AG10803 (cell line): Measurements from ENCODE around the gene RNF32.

Source experiments
- DNase-seq: peaks from one replicate; pipeline ENCODE4 v3.0.0; 2010; ENCODE audit warnings: low read depth
- H3K4me3 ChIP-seq: 2 replicates; pipeline ENCODE4 v1.5.1; 2011; ENCODE audit warnings: mild to moderate bottlenecking, low read length, control low read depth
- TF ChIP-seq, protein P1 (sequence below): conservative IDR thresholded peaks from 2 replicates; pipeline ENCODE4 v1.5.1; 2011; ENCODE audit warnings: mild to moderate bottlenecking, low read length, control low read depth, inconsistent platforms

RNF32 gene

DNA sequence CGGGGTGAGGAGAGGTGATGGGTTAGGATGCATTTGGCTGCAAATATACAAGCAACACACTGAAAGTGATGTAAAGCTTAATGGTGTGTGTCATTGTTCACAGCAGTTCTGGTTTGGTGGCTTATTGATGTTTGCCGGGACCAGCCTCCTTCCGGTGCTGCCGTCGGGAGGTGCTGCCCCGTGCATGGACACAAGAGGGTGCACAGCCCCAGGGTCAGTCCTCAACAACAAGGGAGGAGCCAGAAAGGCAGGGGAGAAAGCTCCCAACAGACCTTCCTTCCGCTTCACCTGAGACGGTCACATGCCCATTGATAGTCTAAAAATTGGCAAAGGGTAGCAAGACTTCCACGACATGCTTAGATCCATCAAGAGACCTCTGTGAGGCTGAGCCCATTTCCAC, 9.5 kb downstream of the RNF32 start:
- no peak overlapping the region for H3K4me3 ChIP-seq
- TF ChIP-seq, protein P1, sequence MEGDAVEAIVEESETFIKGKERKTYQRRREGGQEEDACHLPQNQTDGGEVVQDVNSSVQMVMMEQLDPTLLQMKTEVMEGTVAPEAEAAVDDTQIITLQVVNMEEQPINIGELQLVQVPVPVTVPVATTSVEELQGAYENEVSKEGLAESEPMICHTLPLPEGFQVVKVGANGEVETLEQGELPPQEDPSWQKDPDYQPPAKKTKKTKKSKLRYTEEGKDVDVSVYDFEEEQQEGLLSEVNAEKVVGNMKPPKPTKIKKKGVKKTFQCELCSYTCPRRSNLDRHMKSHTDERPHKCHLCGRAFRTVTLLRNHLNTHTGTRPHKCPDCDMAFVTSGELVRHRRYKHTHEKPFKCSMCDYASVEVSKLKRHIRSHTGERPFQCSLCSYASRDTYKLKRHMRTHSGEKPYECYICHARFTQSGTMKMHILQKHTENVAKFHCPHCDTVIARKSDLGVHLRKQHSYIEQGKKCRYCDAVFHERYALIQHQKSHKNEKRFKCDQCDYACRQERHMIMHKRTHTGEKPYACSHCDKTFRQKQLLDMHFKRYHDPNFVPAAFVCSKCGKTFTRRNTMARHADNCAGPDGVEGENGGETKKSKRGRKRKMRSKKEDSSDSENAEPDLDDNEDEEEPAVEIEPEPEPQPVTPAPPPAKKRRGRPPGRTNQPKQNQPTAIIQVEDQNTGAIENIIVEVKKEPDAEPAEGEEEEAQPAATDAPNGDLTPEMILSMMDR = peak; percentile 40
- no peak for DNase-seq

DNA sequence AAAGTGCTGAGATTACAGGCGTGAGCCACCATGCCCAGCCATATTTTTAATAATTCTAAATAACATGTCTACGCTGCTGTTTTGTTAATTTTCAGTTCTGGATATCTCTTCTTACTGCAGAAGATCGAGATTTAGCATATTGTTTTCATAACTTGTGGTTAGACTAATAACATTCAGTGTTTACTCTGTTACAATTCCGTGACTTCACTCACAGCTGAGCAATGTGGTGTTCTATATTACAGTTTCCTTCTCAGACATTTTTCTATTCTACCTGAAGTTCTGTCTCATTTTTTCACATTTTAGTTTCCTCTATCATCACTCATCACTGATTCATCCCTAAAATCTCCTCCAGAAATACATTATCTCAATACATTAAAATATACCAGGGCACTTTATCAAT, 10.9 kb downstream of the RNF32 start:
- DNase-seq = peak; percentile 35
- no peak overlapping the region for H3K4me3 ChIP-seq
- TF ChIP-seq, protein P1 = no peak

DNA sequence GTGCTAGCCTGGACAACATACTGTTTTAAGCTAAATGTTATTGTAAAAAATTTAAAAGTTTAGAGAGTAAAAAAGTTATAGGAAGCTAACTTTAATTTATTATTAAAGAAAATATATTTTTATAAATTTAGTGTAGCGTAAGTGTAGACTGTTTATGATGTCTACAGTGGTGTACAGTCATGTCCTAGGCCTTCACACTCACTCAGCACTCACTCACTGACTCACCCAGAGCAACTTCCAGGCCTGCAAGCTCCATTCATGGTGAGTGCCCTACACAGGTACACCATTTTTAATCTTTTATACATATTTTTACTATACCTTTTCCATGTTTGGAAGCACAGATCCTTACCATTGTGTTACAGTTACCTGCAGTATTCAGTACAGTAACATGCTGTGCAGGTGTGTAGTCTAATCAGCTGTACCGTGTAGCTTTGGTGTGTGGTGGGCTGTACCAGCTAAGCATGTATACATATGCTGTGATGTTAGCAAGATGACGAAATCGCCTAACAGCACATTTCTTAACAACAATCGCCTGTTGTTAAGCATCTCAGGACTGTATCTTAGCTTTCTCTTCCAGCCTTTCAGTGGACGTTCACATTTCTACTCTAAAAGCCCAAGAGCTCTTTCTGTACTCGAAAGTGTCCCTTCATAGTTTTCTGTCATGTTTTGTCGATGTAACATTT, 12.5 kb downstream of the RNF32 start:
- no peak for DNase-seq
- TF ChIP-seq, protein P1 = no peak
- H3K4me3 ChIP-seq = no peak overlapping the region

DNA sequence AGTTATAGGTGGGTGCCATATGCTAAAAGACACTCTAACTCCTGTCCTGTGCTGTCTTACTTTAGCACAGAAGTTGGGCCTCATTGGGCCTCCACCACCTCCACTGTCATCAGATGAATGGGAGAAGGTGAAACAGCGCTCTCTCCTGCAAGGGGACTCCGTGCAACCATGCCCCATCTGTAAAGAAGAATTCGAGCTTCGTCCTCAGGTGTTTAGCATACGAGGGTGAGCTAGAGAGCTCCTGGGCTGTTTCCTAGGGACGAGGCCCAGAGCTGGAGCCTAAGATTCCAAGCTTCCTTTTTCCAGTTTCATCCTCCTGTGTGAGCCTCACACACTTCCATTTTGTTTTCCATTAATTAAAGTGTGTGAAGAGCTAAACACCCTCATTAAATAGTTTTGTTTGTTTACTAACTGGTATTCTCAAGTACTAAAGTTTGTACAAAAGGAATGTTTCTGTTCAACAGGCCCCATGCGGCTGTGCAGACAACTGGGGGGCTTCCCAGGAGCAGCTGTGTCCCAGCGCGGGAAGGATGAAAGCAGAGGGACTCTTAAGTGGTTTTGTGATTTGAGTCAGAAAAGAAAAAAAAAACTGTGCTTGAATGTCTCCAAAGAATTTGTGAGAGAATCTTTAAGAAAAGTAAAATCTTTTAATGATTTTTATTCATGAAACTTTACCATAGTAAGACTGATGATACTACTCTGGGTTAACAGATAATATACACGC, 14.1 kb downstream of the RNF32 start:
- DNase-seq = no peak
- TF ChIP-seq, protein P1 = no peak
- H3K4me3 ChIP-seq = no peak overlapping the region

DNA sequence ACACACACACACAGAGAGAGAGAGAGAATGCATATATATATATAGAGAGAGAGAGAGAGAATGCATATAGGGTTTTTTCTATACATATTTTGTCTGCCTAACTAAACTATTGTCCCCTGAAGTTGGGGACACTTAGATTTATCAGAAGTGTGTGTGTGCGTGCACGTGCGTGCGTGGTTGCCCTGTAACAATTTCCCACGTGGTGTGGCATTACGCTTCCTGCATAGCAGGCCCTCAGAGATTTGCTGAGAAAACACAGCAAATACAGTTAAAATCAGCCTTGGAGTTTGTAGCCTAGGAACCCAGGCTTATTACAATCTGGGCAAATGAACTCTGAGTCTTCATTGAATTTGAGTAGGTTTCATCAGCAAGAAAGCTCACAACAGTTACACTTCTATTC, 14.7 kb downstream of the RNF32 start:
- H3K4me3 ChIP-seq = no peak overlapping the region
- TF ChIP-seq, protein P1 = no peak
- DNase-seq = no peak

DNA sequence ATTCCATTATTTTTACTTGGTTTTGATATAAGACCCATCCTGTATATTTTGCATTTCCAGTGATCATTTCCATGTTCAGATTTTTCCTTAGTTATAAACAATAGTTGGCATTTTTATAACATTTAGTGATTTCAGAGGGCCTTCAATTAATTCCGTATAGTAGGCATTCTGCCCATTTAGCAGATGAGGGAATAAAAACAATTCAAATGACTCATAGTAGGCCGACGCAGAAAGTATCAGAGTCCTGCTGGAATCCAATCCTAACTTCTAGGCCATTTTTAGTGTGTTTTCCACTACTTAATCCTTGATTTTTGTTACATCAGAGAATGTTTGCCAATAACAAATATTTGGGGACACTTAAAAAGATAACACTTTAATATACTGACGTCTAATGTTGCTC, 15.4 kb downstream of the RNF32 start:
- DNase-seq = no peak
- TF ChIP-seq, protein P1 = no peak
- no peak overlapping the region for H3K4me3 ChIP-seq

DNA sequence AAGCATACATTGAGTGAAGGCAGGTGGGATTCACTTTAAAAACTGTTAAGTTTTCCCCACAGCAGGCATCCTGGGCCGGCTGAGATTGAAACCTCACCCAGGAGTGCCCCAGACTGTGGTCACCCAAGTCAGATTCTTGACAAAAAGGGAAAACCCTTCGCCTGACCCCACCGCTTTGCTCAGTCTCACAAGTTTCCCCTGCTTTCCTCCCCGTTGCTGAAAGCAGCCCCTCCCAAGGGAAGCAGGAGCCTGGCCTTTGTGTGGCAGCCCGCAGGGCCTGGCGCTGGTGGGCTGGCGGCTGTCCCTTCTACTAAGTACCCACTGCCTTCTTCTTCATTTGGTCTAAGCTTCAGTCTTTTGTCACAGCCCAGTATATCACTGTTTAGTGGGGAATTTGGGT, 16.0 kb downstream of the RNF32 start:
- DNase-seq = no peak

More for the DNA sequence above, 16.0 kb downstream of the RNF32 start:
- TF ChIP-seq, protein P1 = no peak
- no peak overlapping the region for H3K4me3 ChIP-seq
